Adipocyte (in vitro differentiated cells): ENCODE results near the gene POU6F2.
A peak's percentile ranks its signal among the peaks of the same experiment; 100 is the strongest.

ENCODE experiments used
- DNase-seq: peaks from one replicate; pipeline ENCODE4 v3.0.0-alpha.2; 2015; ENCODE audit warnings: low read depth
- H3K27me3 ChIP-seq: replicated peaks from 2 replicates; pipeline ENCODE4 v1.7.0; 2013; ENCODE audit warnings: mild to moderate bottlenecking, low read length, moderate library complexity; ENCODE audit not compliant: control insufficient read depth, insufficient read depth
- H3K36me3 ChIP-seq: 2 replicates; pipeline ENCODE4 v1.7.0; 2013; ENCODE audit warnings: low read length, mild to moderate bottlenecking, moderate library complexity; ENCODE audit not compliant: control insufficient read depth, insufficient read depth, severe bottlenecking
- H3K4me1 ChIP-seq: 2 replicates; pipeline ENCODE4 v1.7.0; 2013; ENCODE audit warnings: mild to moderate bottlenecking, low read length, moderate library complexity; ENCODE audit not compliant: control insufficient read depth, insufficient read depth
- H3K4me3 ChIP-seq: 2 replicates; pipeline ENCODE4 v1.7.0; 2013; ENCODE audit warnings: mild to moderate bottlenecking, low read length, moderate library complexity
- H3K9ac ChIP-seq: 2 replicates; pipeline ENCODE4 v1.7.0; 2013; ENCODE audit warnings: mild to moderate bottlenecking, low read length, moderate library complexity
- H3K9me3 ChIP-seq: 2 replicates; pipeline ENCODE4 v1.7.0; 2013; ENCODE audit warnings: mild to moderate bottlenecking, low read length, moderate library complexity; ENCODE audit not compliant: control insufficient read depth

Gene POU6F2

GRCh38 chr7:39458061-39458745 lies 480.5 kb downstream of the POU6F2 start:
- Histone ChIP-seq H3K9me3 (no peaks in the 10 kb centered on the region), H3K4me1 (no peaks in the 10 kb centered on the region), H3K36me3 (no peaks in the 10 kb centered on the region), H3K4me3 (peak overlapping the region; percentile 69), H3K27me3 (peaks cover 10% of the 10 kb centered on the region), H3K9ac (no peak overlapping the region)
- DNase-seq = peak; percentile 34

GRCh38 chr7:39459636-39460035 lies 481.9 kb downstream of the POU6F2 start:
- H3K9me3 ChIP-seq = no peaks in the 10 kb centered on the region
- peaks cover 16% of the 10 kb centered on the region for H3K27me3 ChIP-seq
- no peak overlapping the region for H3K9ac ChIP-seq
- no peak for DNase-seq
- peaks cover 4% of the 10 kb centered on the region for H3K4me1 ChIP-seq
- H3K4me3 ChIP-seq = no peak overlapping the region
- no peaks in the 10 kb centered on the region for H3K36me3 ChIP-seq

GRCh38 chr7:39460486-39460885 lies 482.8 kb downstream of the POU6F2 start:
- no peak overlapping the region for H3K4me3 ChIP-seq
- no peaks in the 10 kb centered on the region for H3K36me3 ChIP-seq
- no peaks in the 10 kb centered on the region for H3K9me3 ChIP-seq
- no peak overlapping the region for H3K9ac ChIP-seq
- peaks cover 19% of the 10 kb centered on the region for H3K27me3 ChIP-seq
- DNase-seq = no peak
- peaks cover 8% of the 10 kb centered on the region for H3K4me1 ChIP-seq

GRCh38 chr7:39461263-39461820 lies 483.6 kb downstream of the POU6F2 start:
- Histone ChIP-seq H3K4me3 (no peak overlapping the region), H3K27me3 (peaks cover 25% of the 10 kb centered on the region), H3K9me3 (no peaks in the 10 kb centered on the region), H3K36me3 (no peaks in the 10 kb centered on the region), H3K4me1 (peaks cover 8% of the 10 kb centered on the region), H3K9ac (no peak overlapping the region)
- no peak for DNase-seq

GRCh38 chr7:39463252-39463651 lies 485.5 kb downstream of the POU6F2 start:
- Histone ChIP-seq H3K4me1 (peaks cover 8% of the 10 kb centered on the region), H3K36me3 (no peaks in the 10 kb centered on the region), H3K4me3 (no peak overlapping the region)

GRCh38 chr7:39464350-39465054 lies 486.8 kb downstream of the POU6F2 start:
- Histone ChIP-seq H3K27me3 (peaks cover 36% of the 10 kb centered on the region), H3K9me3 (no peaks in the 10 kb centered on the region), H3K36me3 (no peaks in the 10 kb centered on the region), H3K4me3 (peak overlapping the region; percentile 25), H3K9ac (no peak overlapping the region), H3K4me1 (peaks cover 8% of the 10 kb centered on the region)
- no peak for DNase-seq

More at GRCh38 chr7:39463252-39463651, 485.5 kb downstream of the POU6F2 start:
- no peak for DNase-seq
- H3K27me3 ChIP-seq = peaks cover 25% of the 10 kb centered on the region
- H3K9ac ChIP-seq = no peak overlapping the region
- no peaks in the 10 kb centered on the region for H3K9me3 ChIP-seq

- H3K9me3 ChIP-seq = no peaks in the 10 kb centered on the region
- no peak overlapping the region for H3K9ac ChIP-seq
- peak overlapping the region; percentile 25 for H3K4me3 ChIP-seq
- H3K36me3 ChIP-seq = no peaks in the 10 kb centered on the region
- peaks cover 8% of the 10 kb centered on the region for H3K4me1 ChIP-seq
- DNase-seq = peak; percentile 84
- H3K27me3 ChIP-seq = peaks cover 39% of the 10 kb centered on the region
These were observed 487.6 kb downstream of the POU6F2 start for GRCh38 chr7:39465055-39465929.

GRCh38 chr7:39468261-39468660 lies 490.6 kb downstream of the POU6F2 start:
- no peaks in the 10 kb centered on the region for H3K9me3 ChIP-seq
- no peak for DNase-seq

GRCh38 chr7:39468808-39469374 lies 491.2 kb downstream of the POU6F2 start:
- Histone ChIP-seq H3K9ac (no peak overlapping the region), H3K4me1 (peaks cover 8% of the 10 kb centered on the region), H3K4me3 (no peak overlapping the region), H3K36me3 (no peaks in the 10 kb centered on the region), H3K9me3 (no peaks in the 10 kb centered on the region), H3K27me3 (peaks cover 35% of the 10 kb centered on the region)
- DNase-seq = no peak

More at GRCh38 chr7:39468261-39468660, 490.6 kb downstream of the POU6F2 start:
- Histone ChIP-seq H3K27me3 (peaks cover 37% of the 10 kb centered on the region), H3K9ac (no peak overlapping the region), H3K4me1 (peaks cover 8% of the 10 kb centered on the region), H3K4me3 (no peak overlapping the region), H3K36me3 (no peaks in the 10 kb centered on the region)

- no peaks in the 10 kb centered on the region for H3K27me3 ChIP-seq
- no peak for DNase-seq
These were observed 503.2 kb downstream of the POU6F2 start for GRCh38 chr7:39480901-39481300.

More at GRCh38 chr7:39480901-39481300, 503.2 kb downstream of the POU6F2 start:
- Histone ChIP-seq H3K9ac (no peak overlapping the region), H3K4me1 (no peaks in the 10 kb centered on the region), H3K36me3 (no peaks in the 10 kb centered on the region), H3K4me3 (no peak overlapping the region), H3K9me3 (no peaks in the 10 kb centered on the region)
